Activated CD8-positive, alpha-beta memory T cell treated with anti-CD3 and anti-CD28 coated beads, Interleukin-2, amount 50 U/mL, for 1 hour (primary cell): Measurements from ENCODE around the gene C13orf42.
"Not testable (repeated sequence)": the region's sequence is repeated elsewhere in the genome, so short reads cannot be mapped to it uniquely, and the experiment has no call there.

Experiments
- DNase-seq: peaks from one replicate; pipeline ENCODE4 v3.0.0-alpha.2; 2020; ENCODE audit errors: extremely low read depth

C13orf42 gene

DNA sequence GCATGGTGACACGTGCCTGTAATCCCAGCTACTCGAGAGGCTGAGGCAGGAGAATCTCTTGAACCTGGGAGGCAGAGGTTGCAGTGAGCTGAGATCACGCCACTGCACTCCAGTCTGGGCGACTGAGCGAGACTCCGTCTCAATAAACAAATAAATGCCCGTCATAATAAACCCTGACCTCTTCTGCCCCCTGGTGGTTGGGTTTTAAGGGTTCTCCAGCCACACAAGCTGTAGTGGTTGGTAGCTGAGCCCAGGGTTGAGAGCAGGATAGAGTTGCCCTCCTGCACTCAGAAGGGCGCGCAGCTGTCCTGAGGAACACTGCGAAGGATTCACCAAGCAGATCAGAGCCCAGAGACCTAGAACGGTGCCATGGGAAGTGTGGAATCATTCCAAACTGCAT lies 9.8 kb upstream of the C13orf42 start:
- DNase-seq, result not testable (repeated sequence)

- no peak for DNase-seq
Observed at GRCh38 chr13:51118809-51119431, 7.8 kb upstream of the C13orf42 start.

DNA sequence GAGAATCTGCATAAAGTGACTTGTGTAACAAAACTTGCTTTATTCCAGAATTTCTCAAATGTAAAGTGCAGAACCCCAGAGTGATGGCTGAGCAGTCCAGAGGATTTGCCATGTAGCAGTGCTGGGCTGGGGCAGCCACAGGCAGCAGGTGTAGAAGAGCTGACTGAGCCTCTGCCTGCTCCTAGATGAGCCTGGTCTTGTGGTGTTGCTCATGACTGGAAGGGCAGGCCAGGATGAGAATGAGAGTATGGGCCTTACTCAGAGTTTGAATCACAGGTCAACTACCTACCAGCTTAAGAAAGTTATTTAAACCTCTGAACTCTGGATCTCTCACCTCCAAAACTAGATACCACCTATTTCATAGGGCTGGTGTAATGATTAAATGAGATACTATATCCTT lies 2.9 kb upstream of the C13orf42 start:
- no peak for DNase-seq

- DNase-seq, result no peak
Observed at GRCh38 chr13:51113186-51113881, 2.3 kb upstream of the C13orf42 start.

DNA sequence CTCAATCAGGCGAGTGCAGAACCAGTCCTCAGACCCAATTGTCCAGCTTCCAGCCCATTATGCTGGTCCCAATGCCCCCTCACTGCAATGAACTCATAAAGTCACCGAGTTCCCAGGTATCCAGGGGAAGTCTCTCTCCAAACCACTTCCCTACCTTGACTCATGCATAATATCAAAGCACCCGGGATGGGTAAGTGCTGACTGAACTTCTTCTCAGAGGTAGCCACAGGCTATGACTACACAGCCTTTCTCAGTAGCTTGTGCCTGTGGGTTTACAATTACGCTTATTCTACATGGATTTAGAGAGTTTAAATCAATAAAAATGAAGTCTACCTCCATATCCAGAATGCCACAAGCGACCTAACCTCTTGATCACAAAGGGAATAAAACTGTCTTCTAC lies 1.7 kb upstream of the C13orf42 start:
- no peak for DNase-seq

- DNase-seq, result no peak
Observed at GRCh38 chr13:51111997-51112396, 923 bp upstream of the C13orf42 start.

- no peak for DNase-seq
Observed at GRCh38 chr13:51107996-51108395, 3.1 kb downstream of the C13orf42 start.

- DNase-seq, result no peak
Observed at GRCh38 chr13:51105046-51105445, 6.0 kb downstream of the C13orf42 start.

DNA sequence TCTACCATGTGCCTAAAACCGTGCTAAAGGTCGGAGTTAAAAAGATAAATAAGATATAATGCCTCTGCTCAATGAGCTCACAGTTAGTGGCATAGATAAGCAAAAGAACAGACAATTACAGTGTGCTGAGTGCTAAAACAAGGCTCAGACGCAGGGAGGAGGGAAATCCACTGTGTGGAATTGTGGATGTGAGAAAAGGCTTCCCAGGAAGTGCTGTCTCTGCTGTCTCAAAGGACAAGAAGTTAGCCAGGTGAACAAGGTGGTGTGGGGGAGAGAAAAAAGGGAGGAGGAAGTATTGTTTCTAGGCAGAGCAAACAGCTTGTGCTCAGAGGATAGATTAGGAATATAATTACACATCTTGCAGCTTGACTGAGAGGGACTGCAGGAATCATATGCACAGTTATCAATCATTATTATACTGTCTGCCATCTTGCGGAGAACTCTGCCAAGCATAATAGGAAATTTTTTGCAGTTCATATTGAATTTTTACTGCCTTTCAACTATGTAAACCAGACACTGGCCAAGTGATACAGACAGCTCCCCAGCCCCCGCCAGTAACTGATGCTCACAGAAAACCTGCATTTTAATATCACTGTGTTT lies 9.3 kb downstream of the C13orf42 start:
- DNase-seq, result no peak

GRCh38 chr13:51097353-51098043 lies 13.6 kb downstream of the C13orf42 start:
- DNase-seq, result no peak

GRCh38 chr13:51096131-51096530 lies 14.9 kb downstream of the C13orf42 start:
- no peak for DNase-seq

GRCh38 chr13:51093574-51093973 lies 17.5 kb downstream of the C13orf42 start:
- no peak for DNase-seq

DNA sequence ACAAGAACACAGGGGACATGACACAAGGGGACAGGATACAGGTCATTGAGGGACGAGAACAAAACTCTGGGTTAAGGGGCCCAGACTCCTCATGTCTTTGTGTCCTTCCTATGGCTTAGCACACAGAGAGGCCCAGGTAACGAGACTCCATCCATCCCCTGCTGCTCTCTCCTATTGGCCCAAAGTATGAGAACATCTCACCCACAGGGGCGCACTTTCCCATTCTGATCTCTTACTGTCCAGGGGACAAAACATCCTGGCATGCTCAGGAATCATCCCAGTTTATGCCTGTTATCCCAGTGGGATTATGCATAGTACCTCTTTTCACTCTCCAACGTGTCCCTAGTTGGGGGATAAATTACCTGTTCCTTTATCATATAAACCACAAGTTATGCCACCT lies 19.2 kb downstream of the C13orf42 start:
- DNase-seq, result no peak

DNA sequence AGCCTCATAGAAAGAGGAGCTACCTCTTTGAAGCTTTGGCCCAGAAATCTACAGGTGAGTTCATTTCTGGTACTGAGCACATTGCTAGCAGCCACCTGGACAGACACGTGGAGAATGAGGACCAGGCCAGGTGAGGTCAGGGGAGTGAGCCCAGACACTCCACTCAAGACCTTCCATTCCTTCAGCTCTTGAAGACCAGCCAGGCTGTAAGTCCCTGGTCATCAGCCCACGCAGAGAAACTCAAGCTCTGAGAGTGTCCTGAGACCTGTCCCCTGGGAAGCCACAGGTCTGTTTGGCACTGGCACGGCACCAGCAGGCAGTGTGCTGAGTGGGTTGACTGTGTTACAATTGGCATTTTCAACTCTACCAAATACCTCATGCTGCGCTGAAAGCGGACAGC lies 27.4 kb downstream of the C13orf42 start:
- DNase-seq, result no peak

GRCh38 chr13:51080478-51081065 lies 30.5 kb downstream of the C13orf42 start:
- not testable (repeated sequence) for DNase-seq

GRCh38 chr13:51071493-51071892 lies 39.6 kb downstream of the C13orf42 start:
- DNase-seq, result no peak

DNA sequence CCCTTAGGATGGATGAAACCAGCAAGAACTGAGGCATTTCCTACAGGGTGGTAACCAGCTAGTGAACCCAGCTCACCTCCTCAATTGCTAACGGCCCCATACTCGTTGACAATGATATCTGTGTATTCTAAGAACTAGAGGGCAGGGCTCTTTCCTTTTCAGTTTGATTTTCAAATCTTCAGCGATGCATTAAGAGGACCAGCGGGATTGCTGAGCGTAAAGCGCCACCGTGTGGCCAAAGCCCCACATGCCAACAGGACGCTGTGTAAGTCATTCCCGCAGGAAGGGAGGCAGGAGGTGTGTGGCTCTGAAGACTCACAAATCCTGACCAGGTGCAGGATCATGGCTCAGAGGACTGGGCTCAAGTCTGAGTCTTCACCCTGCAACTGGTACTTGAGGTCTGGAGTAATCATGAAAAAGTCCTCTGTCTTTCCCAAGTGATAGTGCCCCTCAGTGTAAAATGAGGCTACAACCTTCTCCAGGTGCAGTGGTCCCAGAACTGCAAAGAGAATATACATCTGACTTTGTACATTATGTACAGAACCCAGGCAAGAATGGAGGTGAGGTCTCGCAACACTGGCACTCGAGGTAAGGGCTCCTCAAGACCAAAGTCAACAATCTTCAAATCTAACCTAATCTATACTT lies 40.9 kb downstream of the C13orf42 start:
- DNase-seq, result peak; percentile 5

DNA sequence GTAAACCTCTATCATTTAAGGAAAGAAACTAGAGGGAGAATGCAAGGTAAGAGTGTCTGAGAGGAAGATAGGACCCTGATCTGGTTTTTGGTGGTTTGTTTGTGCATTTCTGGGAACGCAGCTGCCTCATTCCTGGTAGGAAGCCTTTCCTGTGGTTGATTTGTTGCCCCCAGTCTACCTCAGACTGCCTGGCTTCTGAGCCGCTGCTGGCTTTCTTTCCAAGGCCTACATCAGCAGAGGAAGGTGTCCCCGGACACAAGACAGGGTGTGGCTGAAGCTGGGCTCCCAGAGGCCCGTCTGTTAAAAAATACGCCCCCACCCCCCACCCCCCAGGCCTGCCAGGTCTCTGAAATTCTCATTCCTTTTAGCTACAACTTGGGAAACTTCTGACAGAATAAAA lies 42.6 kb downstream of the C13orf42 start:
- no peak for DNase-seq

GRCh38 chr13:51067706-51068105 lies 43.4 kb downstream of the C13orf42 start:
- no peak for DNase-seq

DNA sequence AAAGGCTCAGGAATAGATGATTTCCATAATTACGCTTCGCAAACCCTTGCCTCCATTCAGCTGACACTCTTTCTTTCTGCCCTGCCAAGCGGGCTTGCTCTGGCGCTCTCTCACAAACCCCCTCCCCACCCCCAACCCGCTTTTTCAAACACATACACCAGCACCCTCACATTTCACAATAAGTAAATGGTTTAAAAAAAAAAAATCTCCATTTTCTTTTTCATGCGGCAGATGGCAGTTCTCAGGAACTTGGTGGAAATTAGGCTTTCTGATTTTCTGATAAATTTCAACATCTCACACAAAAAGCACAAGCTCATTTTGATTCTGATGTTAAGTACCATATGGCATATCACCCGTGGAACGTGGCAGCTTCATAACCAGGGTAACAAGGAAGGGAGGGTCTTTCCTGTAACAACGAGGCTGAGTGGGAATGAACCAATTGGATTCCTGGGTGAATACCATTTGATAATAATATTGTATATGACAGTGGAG lies 43.8 kb downstream of the C13orf42 start:
- DNase-seq, result no peak

GRCh38 chr13:51066091-51066831 lies 44.8 kb downstream of the C13orf42 start:
- no peak for DNase-seq
